Body of pancreas (tissue), 4 donors: Measurements from ENCODE around the gene BHMT2.

Experiments
- POLR2A ChIP-seq, 3 donors: fragments of 450-650 bp; IDR thresholded peaks; one replicate each; pipeline ENCODE4 v1.6.1; 2016; ENCODE audit warnings: antibody characterized with exemption in 3 of 3, mild to moderate bottlenecking in 2 of 3
- TF ChIP-seq, protein P1 (sequence below), 7 experiments: fragments of 450-650 bp in 4 of 7; fragments of 200-600 bp in 3 of 7; sonication (generic) in 3 of 7; IDR thresholded peaks; one replicate each; pipeline ENCODE4 v1.5.1; 2016 to 2019; ENCODE audit warnings: antibody characterized with exemption in 7 of 7

DNA sequence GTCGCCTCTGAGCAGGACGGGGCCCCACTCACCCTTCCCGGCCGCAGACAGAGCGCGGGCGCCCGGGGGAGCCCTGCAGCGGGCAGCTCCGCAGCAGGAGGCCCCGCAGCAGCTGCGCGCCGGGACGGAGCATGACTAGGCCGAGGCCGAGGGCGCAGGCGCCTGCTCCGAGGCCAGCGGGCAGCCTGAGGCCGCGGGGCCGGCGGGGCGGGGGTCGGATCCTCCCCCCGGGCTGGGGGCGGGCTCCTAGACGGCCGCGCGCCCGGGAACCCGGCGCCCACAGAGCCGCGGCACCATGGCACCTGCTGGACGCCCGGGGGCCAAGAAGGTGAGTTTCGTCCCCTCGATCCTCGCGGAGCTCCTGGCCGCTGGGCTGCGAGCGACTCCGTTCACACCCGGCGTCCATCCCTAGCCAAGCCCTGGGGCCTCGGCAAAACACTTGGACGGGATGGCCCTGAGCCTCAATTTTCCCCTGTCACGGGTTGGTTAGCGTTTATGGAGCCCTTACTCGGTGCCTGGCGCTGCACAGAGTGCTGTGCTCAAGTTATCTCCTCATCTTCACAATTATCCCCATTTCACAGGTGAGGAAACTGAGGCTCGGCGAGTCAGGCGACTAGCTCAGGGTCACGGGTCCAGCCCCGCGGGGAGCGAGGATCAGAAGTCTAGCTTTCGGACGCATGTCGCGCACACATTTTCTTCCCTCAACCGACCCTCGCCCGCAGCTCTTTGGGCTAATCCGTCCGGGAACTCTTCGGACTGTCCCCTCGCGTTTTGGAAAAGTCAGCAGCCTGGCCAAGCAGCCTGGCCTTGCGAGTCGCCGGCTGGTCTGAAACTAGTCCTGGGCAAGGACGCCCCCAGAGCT is at the start of gene BHMT2, which contains the start of gene DMGDH:
- no peak for TF ChIP-seq POLR2A (IDR thresholded peaks at IDR 0.05)
- TF ChIP-seq, protein P1, sequence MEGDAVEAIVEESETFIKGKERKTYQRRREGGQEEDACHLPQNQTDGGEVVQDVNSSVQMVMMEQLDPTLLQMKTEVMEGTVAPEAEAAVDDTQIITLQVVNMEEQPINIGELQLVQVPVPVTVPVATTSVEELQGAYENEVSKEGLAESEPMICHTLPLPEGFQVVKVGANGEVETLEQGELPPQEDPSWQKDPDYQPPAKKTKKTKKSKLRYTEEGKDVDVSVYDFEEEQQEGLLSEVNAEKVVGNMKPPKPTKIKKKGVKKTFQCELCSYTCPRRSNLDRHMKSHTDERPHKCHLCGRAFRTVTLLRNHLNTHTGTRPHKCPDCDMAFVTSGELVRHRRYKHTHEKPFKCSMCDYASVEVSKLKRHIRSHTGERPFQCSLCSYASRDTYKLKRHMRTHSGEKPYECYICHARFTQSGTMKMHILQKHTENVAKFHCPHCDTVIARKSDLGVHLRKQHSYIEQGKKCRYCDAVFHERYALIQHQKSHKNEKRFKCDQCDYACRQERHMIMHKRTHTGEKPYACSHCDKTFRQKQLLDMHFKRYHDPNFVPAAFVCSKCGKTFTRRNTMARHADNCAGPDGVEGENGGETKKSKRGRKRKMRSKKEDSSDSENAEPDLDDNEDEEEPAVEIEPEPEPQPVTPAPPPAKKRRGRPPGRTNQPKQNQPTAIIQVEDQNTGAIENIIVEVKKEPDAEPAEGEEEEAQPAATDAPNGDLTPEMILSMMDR (IDR thresholded peaks at IDR 0.05) = no peak
